HG02610 (cell line): ENCODE measurements around the gene FBXO33.

Experiments used
- ATAC-seq: cut with Tn5 transposase; IDR thresholded peaks from one replicate; pipeline ENCODE4 v1.9.1; 2021; ENCODE audit warnings: mild to moderate bottlenecking, moderate library complexity; ENCODE audit not compliant: unreplicated experiment

FBXO33 gene

DNA sequence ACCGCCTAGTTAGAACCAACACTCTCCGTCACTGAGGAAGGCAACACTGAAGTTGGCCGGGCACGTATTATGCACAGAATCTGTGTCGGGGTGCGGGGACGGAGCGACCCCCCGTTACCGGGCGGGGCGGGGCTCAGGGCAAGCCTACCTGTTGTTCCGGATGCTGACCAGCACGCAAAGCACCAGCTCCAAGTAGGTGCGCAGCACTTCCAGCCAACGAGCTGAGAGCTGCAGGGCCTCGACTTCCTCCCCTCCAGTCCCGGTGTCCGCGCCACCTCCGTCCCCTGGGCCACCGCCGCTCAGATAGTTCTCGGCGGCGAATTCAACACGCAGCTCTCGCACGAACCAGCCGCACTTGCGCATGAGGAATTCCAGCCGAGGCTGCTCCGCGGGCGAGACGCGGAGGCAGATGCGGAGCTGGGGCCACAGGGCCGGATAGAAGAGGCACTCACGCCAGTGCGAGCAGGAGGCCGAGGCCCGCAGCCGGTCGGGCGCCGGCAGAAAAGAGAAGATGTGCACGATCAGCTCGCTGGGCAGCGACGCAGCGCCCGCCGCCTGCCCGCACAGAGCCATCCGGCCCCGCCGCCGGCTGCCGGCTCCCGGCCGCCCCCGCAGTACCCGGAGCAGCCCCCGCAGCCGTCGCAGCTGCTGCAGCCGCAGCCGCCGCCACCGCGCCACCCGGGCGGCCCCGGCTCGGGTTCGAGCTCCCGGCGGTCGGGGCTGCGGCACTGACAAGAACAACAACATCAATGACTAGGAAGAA lies 636 bp downstream of the FBXO33 start:
- ATAC-seq, result peak; percentile 18

DNA sequence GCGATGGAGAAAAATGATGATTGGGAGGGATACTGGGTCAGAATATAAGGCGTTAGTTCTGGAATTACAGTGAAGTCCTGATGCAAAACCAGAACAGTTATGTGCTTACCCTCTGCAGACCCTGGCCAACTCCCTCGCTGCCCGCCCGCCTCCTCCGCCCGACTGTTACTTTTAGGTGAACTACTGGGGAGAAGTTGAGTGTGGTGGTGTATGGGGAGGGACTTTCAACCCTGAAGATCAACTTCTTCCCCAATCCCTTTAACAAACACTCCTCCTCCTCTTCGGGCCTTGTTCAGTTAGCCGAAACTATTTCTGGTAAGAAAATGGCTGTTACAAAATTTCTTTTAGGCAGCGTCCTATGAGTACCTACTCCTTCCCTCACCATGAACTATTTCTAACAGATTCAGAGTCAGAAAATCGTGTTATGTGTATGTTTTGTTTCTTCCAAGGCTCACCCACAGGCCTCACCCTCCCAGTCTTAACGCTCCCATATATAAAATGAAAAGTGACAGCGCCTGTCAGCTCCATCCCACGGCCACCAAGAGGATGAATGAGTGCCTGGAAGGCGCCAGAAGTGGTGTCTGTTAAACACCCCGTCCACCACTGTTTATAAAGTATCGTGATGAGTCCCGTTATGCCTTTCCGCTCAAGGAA lies 1.3 kb downstream of the FBXO33 start:
- ATAC-seq, result peak; percentile 0

DNA sequence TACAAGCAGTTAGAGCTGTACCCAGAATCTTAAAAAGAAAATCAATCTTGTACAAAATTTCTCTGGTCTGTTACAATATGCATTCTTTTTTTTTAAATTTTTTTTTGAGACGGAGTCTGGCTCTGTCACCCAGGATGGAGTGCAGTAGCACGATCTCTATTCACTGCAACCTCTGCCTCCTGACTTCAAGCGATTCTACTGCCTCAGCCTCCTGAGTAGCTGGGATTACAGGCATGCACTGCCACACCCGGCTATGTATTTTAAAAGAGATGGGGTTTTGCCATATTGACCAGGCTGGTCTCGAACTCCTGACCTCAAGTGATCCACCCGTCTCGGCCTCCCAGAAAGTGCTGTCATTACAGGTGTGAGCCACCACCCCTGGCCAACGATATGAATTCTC lies 4.1 kb downstream of the FBXO33 start:
- ATAC-seq, result no peak

DNA sequence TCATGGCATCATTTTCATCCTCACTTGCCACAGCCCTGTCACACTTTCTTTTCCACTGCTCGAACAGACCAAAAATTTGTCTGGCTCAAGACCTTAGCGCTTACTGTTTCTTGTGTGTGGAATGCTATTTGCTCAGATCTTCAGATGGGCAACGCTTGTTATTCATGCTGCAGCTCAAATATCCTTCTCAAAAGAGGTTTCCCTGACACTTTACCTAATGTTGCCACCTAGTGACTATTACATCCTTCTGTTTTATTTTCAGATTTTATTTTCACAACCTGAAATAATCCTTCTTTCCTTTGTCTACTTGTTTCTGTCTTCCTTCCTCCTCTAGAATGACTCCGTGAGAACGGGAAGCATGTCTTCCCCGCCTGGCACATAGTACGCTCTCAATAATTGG lies 5.6 kb downstream of the FBXO33 start:
- ATAC-seq, result no peak

DNA sequence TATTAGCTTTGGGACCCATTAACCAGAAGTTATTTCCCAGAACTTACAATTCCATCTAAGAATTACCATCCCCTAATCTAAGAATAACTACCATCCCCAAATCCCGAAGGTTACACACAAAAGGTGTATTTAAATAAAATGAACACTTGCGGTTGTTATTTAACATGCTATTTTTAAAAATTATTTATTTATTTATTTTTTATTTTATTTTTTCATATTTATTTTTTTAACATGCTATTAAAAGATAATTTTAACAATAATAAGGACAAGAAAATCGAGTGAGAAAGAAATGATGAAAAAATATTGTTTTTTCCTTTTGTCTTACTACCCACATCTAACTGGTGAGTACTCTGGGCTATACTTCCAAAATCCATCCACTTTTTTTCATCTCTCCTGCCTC lies 6.3 kb downstream of the FBXO33 start:
- ATAC-seq, result no peak

DNA sequence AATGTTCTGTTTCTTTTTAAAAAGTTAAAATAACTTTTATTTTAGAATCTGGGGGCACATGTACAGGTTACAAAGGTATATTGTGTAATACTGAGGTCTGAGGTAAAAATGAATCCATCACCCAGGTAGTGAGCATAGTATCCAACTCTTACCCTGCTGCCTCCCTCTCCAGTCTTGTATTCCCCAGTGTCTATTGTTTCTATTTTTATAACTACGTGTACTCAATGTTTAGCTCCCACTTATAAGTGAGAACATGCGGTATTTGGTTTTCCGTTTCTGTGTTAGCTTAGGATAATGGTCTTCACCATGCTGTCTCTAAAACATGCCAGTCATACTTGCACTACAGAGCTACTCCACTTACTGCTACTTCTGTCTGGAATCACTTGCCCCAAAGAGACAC lies 8.4 kb downstream of the FBXO33 start:
- ATAC-seq, result peak; percentile 43

DNA sequence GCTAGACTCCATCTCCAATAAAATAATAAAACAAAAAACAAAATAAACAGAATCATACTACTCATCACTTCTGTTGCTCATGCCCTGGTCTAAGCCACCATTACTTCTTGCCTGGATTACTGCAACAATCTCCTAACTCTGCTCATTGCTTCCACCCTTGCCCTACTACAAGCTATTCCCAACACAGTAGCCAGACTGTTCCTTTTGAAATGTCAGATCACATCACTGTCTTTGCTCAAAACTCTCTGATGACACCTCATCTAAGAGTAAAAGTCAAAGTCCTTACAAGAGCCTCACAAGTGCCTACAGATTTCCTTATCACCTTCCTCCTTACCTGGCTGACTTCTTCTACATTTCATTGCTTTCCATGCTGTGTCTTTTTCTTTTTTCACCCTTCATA lies 10.0 kb downstream of the FBXO33 start:
- no peak for ATAC-seq

DNA sequence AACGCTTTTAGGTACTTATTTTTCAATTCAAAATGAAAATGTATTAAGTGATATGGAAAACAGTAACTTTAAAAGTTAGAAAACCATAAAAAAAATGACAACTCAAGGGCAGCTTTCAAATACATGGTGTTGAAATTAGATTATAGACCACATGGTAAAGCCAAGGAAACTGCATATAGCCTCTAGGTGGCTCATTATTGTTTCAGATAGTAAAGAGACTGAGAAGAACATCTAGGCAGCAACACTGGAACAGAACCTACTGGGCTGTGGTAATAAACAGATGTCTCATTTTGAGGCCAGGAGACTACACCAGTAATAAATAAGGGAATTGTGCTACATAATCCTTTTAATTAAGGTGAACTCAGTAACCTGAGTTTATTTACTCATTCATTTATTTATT lies 13.0 kb downstream of the FBXO33 start:
- no peak for ATAC-seq

DNA sequence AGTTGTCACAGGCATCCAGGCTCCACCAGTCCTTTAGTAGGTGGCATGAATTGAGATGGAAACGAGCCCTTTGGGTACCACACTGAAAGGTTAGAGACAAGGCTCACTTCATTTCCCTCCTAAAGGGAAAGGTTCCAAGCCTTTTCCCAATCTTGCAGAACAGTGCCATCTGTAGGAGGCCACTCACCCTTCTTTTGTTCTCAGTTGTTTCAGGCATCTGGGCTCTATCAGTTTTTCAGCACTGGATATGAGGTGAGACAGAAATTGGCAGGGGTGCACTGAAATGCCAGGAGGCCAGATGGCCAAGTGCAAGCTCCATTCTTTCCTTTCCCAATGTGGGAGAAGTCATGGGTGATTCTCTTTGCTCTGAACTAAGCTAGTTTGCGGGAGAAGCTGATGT lies 15.2 kb downstream of the FBXO33 start:
- ATAC-seq, result no peak

DNA sequence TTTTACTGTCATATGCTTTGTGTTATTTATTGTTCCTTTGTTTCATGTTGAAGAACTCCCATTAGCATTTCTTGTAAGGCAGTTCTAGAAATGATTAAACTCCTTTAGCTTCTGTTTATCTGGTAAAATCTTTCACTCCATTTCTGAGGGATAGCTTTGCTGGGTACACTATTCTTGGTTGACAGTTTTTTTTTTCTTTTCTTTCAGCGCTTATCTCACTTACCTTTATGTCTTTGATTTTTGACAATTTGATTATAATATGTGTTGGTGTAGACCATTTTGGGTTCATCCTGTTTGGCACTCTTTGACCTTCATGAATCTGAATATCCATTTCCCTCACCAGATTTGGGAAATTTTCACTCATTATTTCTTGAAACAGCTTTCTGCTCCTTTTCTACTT lies 16.2 kb downstream of the FBXO33 start:
- no peak for ATAC-seq

DNA sequence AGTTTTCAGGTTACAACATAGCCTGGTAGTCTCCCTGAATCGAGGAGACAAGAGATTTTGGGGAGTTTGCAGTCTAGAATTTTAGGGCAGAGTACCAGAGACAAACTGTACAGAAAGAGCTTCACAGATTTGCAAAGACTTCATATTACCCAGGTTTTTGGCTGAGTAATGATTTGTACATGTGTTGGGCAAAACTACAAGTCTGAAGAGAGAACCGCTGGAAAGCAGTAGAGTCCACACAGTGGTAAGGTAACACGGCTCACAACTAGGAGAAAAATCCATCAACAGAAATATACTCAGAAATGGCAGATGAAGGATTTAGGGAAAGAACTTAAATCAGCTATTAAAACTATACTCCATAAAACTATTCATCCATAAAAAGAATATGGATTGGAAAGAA lies 25.7 kb downstream of the FBXO33 start:
- no peak for ATAC-seq

DNA sequence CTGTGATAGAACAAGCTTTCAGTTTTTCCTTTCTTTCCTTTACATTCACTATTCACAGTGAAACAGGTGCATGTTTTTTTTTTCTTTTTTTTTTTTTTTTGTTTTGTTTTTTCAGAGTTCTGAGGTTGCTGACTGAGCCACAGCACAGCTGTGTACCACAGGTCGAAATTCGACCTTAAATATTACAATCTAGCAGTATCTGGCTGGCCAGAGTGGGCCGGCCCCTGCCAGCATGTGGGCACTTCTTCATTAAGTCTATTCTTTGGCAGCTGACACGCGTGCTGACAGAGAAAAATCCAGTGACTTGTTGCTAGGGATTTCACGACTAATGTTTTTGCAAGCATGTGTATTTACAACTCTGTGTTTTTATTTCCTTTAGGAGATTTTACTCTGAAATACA lies 33.9 kb downstream of the FBXO33 start:
- ATAC-seq, result no peak

DNA sequence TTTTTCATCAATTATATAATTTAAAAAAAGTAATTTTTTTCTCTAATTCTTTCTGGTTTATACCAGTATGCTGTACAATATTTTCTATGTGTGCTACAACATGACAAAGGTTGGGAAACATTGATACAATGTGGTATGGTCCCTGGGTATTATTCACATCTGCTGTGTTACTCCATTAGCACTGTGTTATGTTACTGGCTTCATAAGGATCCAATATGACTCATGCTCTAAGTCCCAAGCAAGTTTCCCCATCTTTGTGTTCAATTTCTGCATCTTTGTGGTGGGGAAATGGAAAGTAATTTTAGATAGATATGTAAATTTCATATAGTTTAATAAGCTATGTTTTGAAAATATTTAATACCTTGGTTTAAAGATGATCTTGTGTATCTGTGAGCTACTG lies 35.8 kb downstream of the FBXO33 start:
- ATAC-seq, result no peak

DNA sequence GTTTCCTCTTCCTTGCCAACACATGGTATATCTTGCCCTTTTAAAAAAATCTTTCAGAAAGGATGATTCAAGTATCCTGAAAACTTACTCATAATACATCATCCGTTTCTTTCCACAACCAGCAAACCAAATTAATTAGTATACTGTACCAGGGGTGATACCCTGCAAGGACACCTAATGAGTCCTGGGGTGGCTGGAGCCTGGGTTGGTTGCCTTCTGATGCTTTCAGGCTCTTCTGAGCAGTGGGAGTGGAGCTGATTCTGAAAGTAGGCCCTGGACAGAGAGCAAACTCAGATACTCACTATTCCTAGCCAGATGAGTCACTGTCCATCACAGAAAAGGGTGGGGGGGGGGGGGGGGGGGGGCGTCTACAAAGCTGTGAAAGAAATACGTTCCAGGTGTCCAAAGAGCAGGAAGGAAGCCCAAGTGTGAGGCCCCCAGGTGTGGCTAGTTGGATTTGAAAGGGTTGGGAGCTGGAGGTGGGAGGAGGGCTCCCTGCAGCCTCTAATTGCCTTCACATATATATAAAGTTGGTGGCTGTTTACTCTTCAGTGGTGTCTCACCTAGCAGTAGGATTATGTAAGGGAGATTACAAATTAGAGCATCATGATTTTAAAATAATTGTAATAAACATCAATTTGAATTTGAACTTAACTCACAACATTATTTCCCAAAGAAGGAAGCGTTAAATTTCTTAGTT lies 36.5 kb downstream of the FBXO33 start:
- no peak for ATAC-seq

DNA sequence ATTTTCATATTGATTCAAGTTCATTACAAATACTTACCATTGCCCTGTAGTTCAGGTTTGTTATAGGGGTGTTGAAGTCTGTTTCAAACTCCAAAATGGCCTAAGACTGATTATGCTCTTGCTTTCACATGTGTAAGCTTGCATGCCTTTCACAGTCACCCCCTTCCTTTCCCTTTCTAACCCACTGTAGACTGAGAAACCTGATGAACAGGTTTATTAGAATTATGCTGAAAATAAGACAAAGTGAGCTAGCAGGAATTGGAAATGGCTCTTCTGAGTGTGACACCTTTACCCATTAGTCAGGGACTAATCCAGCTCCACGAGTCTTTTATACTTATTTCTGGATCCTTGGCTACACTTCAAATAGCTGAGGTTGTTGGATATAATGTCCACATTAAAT lies 38.9 kb downstream of the FBXO33 start:
- ATAC-seq, result no peak

DNA sequence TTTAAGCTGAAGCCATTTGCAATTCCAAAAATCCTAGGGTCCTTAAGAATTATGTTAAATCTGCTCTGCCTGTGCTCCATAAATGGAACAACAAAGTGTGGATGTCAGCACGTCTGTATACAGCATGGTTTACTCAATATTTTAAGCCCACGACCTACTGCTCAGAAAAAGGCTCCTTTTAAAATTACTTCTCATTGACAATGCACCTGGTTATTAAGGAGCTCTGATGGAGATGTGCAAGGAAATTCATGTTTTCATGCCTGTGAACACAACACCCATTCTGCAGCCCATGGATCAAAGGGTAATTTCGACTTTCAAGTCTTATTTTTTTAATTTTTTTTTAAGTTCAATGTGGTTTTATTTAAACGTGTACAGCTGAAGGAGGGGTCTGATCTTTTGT lies 48.1 kb downstream of the FBXO33 start:
- ATAC-seq, result no peak

DNA sequence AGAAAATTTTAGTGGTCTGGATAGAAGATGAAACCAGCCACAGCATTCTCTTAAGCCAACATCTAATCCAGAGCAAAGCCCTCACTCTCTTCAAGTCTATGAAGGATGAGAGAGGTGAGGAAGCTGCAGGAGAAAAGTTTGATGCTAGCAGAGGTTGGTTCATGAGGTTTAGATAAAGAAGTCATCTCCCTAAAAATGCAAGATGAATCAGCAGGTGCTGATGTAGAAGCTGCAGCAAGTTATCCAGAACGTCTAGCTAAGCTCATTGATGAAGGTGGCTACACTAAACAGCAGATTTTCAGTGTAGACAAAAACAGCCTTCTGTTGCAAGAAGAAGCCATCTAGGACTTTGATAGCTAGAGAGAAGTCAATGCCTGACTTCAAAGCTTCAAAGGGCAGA lies 48.5 kb downstream of the FBXO33 start:
- no peak for ATAC-seq

DNA sequence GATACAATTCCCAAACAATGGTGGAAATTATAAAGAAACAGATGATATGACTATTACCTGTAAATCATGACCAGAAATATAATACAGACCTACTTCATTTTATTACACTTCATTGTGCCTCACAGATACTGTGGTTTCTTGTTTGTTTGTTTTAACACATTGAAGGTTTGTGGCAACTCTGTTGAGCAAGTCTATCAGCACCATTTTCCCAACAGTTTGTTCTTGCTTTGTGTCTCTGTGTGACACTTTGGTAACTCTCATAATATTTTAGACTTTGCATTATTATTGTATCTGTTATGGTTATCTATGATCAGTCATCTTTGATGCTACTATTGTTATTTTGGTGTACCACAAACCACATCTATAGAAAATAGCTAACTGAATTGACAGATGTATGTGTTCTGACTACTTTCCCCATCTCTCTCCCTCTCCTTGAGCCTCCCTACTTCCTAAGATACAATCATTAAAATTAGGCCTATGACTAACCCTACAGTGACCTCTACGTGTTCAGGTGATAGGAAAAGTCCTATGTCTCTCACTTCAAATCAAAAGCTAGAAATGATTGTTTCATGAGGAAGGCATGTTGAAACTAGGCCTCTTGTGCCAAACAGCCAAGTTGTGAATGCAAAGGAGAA lies 49.1 kb downstream of the FBXO33 start:
- ATAC-seq, result peak; percentile 90

DNA sequence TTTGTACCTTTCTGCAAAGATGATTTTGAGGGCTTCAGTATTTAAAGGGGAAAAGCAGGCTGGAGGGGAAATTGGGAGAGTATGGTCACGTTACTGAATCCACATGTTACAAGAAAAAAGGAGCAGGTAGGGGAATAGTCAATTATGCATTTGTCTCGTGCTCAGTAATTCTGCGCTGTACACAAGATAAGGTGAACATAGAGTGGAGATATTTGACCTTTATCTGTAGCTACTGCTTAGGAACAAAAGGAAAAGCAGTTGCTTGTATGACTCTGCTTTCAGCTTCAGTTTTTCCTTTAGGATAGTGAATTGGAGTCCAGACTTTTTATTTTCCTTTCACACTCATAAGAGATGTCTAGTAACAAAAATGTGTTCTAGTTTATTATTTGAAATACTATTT lies 49.8 kb downstream of the FBXO33 start:
- no peak for ATAC-seq

DNA sequence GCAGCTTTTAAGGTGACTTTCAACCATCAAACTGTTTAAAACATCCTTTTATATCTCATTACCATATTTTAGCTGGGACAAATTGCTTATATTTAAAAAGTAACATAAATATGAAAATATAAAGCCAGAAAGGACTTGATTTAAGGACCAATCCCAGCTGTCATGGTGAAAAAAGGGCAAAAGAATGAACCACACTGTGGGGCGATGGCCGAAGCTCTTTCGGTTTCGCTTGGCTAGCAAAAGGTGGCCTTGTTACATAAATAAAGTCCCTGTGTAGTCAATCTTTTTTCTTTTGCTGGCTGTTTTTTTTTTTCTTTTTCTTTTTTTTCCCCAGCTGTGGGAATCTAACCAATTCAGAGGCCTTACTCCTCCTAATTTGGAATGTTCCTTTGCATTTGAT lies 50.9 kb downstream of the FBXO33 start:
- ATAC-seq, result no peak

DNA sequence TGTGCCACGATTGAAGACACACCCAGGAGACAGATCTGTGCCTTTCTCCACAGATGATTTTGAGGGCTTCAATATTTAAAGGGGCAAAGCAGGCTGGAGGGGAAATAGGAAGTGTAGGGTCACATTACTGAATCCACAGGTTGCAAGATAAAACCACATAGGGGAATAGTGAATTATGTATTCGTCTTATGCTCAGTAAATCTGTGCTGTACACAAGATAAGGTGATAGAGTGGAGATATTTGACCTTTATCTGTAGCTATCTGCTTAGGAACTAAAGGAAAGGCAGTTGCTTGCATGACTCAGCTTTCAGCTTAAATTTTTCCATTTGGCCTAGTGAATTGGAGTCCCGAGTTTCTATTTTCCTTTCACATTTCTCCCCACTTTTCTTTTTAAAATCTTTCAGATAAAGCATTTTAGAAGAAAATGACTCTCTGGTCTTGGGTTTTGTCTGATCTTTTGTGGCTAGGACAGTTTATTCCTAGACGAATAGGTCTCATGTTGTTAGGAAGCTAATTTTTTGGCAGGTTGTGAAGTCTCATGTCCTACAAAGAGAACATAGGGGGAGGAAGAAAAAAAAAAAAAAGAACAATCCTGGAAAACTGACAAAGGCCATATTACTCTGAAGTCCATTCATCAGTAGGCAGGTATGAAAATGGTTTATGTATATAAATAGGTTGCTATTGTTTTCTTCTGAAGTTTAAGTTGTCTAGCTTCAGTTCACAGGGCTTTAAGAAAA lies 55.4 kb downstream of the FBXO33 start:
- no peak for ATAC-seq
